ENCODE measurements around the gene ELK3. TPM values are rescaled to one million over a fixed set of nuclear protein-coding genes. Genes with fewer than 3 reads are reported as not detected.

ELK3 gene
- total RNA-seq, 1 donor from 2014 or later = 49.3 TPM

DNA sequence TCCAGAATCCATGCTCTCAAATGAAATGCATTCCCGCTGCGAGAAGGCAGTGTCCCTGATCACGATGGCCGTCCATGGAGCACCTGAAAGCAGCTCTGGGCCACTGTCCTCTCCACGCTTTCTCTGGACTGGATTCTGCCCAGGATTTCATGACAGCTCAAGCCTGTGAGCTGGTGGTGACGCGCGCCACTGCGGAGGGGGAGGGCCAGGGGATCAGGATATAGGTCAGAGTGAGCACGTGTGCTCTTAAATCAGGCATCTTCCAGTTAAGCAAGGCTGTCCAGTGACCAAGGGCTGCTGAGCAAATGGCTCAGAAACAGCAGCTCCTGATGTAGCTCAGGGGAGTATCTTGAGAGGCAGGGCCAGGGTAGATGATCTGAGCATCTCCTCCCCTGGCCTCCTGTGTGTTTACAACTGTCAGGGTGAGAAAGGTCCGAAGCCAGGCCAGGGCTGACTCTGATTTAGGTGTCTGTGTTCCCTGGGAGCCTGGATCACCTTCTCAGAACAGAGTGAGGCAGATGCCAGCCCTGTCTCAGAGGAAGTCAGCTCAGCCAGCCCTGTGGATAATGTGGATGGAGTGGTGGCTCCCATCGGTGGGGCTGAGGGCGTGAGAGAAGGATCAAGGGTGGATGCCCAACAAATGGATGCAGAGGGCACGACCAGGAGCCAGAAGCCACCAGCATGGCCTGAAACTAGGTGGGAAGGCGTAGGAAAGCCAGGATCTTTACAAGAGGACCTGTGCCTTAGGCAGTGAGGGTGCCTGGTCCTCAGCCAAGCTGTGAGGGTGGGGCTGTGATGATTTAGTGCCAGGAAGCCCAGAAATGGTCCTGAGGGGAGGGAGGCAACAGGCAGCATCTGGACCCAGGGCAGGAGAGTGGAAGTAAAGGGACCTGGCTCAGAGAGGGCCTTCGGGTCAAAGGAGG, 55.3 kb downstream of the ELK3 start:
- Mint-ChIP-seq H3K27me3 (ENCODE audit: unreplicated experiment) (no peaks in the 10 kb centered on the region), H3K36me3 (ENCODE audit: unreplicated experiment) (peaks cover 49% of the 10 kb centered on the region), H3K4me1 (ENCODE audit: unreplicated experiment) (peaks cover 20% of the 10 kb centered on the region), H3K27ac (ENCODE audit: unreplicated experiment) (peak overlapping the region; percentile 58), H3K4me3 (ENCODE audit: unreplicated experiment) (no peak overlapping the region), H3K9me3 (ENCODE audit: unreplicated experiment) (no peaks in the 10 kb centered on the region)
- no peak for DNase-seq (ENCODE audit: extremely low spot score, unreplicated experiment)
- TF ChIP-seq, protein P1, sequence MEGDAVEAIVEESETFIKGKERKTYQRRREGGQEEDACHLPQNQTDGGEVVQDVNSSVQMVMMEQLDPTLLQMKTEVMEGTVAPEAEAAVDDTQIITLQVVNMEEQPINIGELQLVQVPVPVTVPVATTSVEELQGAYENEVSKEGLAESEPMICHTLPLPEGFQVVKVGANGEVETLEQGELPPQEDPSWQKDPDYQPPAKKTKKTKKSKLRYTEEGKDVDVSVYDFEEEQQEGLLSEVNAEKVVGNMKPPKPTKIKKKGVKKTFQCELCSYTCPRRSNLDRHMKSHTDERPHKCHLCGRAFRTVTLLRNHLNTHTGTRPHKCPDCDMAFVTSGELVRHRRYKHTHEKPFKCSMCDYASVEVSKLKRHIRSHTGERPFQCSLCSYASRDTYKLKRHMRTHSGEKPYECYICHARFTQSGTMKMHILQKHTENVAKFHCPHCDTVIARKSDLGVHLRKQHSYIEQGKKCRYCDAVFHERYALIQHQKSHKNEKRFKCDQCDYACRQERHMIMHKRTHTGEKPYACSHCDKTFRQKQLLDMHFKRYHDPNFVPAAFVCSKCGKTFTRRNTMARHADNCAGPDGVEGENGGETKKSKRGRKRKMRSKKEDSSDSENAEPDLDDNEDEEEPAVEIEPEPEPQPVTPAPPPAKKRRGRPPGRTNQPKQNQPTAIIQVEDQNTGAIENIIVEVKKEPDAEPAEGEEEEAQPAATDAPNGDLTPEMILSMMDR (IDR thresholded peaks at IDR 0.05) = no peak

DNA sequence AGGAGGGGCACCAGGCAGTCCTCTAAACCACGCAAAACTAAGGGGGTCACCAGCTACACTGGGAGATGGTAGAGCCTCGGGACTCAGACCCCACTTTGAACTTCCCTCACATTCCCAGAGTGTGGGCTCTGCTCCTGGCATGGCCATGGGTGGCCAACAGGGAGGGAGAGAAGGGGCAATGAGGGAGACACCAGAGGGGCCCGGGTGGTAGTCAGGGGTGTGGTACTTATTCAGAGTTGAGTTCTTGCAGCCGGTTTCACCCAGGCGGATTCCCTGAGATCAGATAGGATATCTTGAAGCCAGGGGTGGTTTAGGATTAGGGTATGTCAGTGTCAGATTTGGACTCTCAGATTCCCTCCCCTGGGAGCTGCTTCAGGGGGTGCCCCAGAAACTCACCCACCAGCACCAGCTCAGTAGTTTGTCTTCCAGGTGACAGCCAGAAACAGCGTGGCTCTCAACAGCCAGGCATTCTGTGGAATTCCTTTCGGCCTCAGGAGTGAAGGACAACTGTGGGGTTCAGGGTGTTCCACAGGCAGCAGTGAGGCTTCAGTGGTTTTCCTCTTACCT, 56.0 kb downstream of the ELK3 start:
- Mint-ChIP-seq H3K27ac (ENCODE audit: unreplicated experiment) (no peak overlapping the region), H3K36me3 (ENCODE audit: unreplicated experiment) (peaks cover 52% of the 10 kb centered on the region), H3K4me1 (ENCODE audit: unreplicated experiment) (peaks cover 20% of the 10 kb centered on the region), H3K27me3 (ENCODE audit: unreplicated experiment) (no peaks in the 10 kb centered on the region), H3K9me3 (ENCODE audit: unreplicated experiment) (no peaks in the 10 kb centered on the region), H3K4me3 (ENCODE audit: unreplicated experiment) (no peak overlapping the region)
- no peak for DNase-seq (ENCODE audit: extremely low spot score, unreplicated experiment)
- TF ChIP-seq, protein P1 (IDR thresholded peaks at IDR 0.05) = no peak

DNA sequence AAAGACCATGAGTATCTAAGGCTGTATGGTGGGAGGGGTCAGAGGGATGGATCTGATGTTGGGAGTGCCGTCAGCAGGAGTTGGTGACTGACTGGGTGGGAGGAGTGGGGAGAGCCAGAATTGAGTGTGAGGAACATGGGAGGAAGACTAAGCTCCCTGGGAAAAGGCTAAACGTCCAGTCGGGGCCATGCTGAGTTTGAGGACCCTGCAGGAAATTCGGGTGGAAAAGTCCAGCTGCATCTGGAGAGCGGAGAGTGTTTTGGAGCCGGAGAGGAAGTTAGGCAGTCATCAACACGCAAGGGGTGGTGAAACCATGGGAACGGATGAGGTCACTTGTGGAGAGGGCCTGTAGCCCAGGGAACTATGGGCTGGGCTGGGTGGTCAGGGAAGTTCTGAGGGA, 60.9 kb downstream of the ELK3 start:
- Mint-ChIP-seq H3K9me3 (ENCODE audit: unreplicated experiment) (no peaks in the 10 kb centered on the region), H3K4me3 (ENCODE audit: unreplicated experiment) (no peak overlapping the region), H3K27ac (ENCODE audit: unreplicated experiment) (peak overlapping the region; percentile 39), H3K27me3 (ENCODE audit: unreplicated experiment) (no peaks in the 10 kb centered on the region), H3K4me1 (ENCODE audit: unreplicated experiment) (peaks cover 9% of the 10 kb centered on the region), H3K36me3 (ENCODE audit: unreplicated experiment) (peaks cover 34% of the 10 kb centered on the region)
- no peak for DNase-seq (ENCODE audit: extremely low spot score, unreplicated experiment)
- TF ChIP-seq, protein P1 (IDR thresholded peaks at IDR 0.05) = no peak

DNA sequence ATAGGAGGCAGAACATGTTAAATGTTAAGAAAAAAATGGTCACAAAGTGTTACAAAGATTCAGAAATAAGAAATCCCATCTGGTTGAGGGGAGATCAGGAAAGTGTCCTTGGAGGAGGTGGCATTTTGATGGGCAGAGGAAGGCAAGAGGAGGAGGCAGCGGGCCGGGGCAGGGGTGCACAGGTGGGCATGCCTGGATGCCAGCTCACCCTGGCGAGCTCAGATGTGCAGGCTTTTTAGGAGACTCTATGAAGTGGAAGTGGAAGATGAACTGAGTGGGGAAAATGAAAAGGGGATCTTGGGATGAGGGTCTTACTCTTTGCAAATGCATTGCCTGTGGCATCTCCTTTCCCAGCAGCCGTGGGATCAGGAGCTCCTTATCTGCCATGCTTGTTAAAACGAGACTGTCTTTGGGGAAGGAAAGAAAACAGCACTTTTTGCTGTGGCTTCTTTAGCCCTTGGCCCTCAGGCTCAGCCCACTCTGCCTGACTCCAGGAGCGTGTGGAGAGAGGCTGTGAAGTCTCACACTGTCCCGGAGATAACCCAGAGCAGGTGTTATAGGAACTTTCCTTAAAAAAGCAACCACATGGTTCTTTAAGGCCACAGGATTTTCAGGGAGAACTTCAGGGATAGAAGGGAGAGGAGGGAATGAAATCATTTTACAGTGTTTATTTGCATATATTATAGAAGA, 62.6 kb downstream of the ELK3 start:
- no peak for DNase-seq (ENCODE audit: extremely low spot score, unreplicated experiment)
- H3K4me3 Mint-ChIP-seq (ENCODE audit: unreplicated experiment) = no peak overlapping the region
- TF ChIP-seq, protein P1 (IDR thresholded peaks at IDR 0.05) = no peak
- peaks cover 10% of the 10 kb centered on the region for H3K4me1 Mint-ChIP-seq (ENCODE audit: unreplicated experiment)
- no peak overlapping the region for H3K27ac Mint-ChIP-seq (ENCODE audit: unreplicated experiment)
- no peaks in the 10 kb centered on the region for H3K9me3 Mint-ChIP-seq (ENCODE audit: unreplicated experiment)
- H3K27me3 Mint-ChIP-seq (ENCODE audit: unreplicated experiment) = no peaks in the 10 kb centered on the region
- peaks cover 30% of the 10 kb centered on the region for H3K36me3 Mint-ChIP-seq (ENCODE audit: unreplicated experiment)

Data from osteocyte (in vitro differentiated cells).